GM18507 (cell line): ENCODE results near the gene UNKL.

Experiments
- DNase-seq: peaks from one replicate; pipeline ENCODE4 v3.0.0; 2011; ENCODE audit warnings: low read depth; ENCODE audit not compliant: insufficient read length; ENCODE audit errors: extremely low spot score
- FAIRE-seq: peaks from 2 replicates; lab custom pipeline; 2011; peaks lifted over from hg19 to GRCh38; lab: Jason Lieb, UNC

The UNKL gene

DNA sequence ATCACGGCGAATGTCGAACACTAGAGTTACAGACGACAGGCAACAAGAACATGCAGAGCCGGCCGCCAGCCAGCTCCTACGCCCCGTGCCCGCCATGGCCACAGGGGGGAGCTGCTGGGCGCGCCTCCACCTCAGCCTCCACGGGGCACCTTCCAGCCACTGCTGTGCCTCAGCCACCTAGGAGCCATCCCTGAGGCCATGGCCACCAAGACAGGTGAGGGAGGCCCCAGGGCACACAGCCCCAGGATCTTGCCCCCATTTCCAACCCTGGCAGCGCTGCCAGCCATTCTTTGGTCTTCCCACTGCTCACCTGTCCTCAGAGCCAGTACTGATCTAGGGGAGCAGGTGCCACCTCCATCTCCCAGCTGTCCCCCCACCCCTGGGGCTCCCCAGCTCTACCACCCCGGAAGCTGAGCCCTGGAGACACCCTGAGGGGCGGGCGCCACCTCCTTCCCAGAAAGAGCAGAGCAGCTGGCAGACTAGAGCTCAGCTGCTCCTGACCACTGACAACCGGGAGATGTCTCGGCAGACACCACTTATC is 50.9 kb downstream of the UNKL start:
- peak; percentile 68 for DNase-seq
- peak; percentile 9 for FAIRE-seq

DNA sequence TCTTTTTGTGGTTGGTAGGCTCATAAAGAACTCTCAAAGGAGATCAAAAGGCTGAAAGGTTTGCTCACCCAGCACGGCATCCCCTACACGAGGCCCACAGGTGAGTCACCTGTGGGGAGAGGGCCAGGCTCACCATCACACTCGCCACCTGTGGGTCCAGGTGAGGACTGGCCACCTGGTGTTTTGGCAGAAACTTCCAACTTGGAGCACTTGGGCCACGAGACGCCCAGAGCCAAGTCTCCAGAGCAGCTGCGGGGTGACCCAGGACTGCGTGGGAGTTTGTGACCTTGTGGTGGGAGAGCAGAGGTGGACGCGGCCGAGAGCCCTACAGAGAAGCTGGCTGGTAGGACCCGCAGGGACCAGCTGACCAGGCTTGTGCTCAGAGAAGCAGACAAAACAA is 51.7 kb downstream of the UNKL start:
- no peak for FAIRE-seq
- no peak for DNase-seq

DNA sequence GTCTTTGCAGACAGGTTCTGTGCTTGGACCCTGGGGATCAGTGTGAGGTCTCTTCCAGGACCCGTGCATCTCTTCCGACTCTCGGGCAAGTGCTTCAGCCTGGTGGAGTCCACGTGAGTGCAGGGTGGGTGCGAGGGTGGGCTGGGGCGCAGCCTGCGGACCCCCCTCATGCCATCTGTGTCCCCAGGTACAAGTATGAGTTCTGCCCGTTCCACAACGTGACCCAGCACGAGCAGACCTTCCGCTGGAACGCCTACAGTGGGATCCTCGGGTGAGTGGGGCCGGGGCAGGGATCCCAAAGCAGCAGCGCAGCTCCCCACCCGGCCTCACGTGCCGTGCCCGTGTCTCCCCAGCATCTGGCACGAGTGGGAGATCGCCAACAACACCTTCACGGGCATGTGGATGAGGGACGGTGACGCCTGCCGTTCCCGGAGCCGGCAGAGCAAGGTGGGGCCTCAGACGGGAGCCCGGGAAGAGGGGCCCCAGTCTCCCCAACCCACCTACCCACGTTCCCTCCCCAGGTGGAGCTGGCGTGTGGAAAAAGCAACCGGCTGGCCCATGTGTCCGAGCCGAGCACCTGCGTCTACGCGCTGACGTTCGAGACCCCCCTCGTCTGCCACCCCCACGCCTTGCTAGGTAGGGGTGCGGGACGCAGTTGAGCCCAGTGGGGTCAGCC is 52.7 kb downstream of the UNKL start:
- no peak for FAIRE-seq
- DNase-seq = no peak

DNA sequence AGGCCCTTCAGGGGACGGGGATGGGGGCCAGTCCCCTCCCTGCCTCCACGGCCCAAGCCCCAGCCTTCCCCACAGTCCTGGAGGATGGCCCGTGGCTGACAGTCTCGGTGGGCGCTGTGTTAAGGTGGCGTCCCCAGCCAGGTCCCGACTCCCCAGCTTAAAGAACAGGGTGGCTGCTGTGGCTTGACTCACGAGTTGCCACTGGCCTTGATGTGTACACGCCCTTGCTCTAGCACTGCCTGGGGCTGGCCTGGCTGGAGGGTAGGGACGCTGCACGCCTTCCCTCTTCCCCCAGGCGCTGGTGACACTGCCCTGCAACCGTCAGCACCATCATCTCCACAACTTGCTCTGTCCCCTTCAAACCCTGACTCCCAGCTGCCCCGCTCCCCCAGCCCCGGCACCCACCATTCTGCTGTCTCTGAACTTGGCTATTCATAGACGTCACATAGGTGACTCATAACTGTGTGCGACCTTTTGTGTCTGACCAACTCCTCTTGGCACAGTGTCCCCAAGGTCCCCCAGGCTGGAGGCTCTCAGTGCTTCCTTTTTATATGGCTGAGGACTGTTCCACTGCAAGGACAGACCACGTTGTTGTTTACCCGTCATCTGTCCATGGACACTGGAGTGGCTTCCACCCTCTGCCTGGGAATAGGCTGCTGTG is 56.5 kb downstream of the UNKL start:
- DNase-seq (no peak), FAIRE-seq (no peak)

DNA sequence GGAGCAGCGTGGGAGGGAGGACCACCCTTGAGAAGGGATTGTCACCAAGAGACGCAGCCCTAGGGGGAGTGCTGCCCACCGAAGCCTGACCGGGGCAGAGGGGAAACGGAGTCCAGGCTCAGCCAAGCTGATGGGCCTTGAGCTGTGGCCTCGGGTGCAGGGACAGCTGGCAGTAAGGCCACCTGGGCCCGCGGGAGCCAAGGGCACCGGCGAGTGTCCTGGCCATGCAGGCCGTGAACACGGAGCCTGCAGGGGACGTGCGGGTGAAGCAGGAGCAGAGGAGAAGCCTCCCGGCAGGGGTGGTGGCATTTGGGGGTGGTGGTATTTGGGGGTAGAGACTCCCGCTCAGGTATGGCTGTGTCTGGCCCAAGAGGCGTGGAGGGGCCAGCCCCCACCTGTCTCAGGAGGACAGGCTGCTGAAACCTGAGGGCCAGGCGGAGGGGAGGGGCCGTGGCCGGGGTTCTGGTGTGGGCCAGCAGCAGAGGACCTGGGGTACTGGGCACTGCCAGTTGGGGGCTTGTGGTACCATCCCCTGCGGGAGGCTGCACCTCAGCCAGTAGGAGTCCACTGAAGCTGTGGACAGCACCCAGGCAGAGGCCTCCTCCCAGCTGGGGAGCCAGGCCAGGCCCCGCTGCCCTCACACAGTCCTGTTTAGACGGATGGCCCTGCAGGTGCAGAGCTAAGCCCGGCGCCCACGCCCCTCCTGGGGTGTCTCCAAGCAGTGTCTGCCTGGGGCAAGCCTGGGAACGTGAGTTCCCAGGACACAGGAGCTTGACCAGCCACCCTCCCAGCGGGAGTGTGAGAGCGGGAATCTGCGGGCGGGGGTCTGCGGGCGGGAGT is 58.2 kb downstream of the UNKL start:
- DNase-seq = no peak
- FAIRE-seq = no peak

DNA sequence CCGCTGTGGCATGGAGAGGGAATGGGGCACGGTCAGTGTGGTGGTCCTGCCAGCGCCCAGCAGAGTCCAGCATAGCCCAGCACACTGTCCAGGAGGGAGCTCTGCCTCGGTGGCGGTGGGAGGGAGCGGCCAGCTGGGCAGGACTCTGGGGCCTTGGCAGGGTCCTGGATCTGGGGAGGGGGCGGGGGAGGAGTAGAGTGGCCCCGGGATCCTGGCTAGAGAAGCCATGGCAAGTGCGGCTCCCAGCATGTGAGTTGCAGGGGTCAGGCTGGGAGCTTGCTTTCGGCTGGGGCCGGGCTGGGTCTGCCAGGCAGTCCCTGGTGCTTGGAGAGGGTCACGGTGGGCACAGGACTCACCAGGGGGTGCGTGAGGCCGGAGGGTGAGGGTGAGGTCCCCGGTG is 58.9 kb downstream of the UNKL start:
- FAIRE-seq = no peak

DNA sequence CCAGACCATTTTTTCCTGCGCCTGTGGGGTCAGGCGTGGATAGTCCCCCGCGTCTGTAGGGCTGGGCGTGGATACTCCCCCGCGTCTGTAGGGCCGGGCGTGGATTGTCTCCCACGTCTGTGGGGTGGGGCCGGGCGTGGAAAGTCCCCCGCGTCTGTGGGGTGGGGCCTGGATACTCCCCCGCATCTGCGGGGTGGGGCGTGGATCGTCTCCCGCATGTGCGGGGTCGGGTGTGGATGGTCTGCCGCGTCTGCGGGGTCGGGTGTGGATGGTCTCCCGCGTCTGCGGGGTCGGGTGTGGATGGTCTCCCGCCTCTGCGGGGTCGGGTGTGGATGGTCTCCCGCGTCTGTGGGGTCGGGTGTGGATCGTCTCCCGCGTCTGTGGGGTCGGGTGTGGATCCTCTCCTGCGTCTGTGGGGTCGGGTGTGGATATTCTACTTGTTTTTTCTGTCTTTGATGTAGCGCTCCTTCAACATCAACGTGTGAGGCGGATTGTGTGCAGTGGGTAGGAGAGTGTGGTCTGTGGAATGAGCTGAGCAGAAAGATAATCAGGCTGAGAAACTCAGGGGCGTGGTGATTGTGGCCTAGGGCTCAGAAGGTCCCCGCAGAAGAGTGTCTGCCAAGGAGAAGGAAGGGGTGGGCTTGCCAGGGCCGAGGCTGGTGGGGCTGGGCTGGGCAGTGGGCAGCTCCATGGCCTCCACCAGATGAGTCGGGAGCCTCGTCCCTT is 59.5 kb downstream of the UNKL start:
- no peak for DNase-seq
- FAIRE-seq = no peak

More for the DNA sequence above, 58.9 kb downstream of the UNKL start:
- no peak for DNase-seq

DNA sequence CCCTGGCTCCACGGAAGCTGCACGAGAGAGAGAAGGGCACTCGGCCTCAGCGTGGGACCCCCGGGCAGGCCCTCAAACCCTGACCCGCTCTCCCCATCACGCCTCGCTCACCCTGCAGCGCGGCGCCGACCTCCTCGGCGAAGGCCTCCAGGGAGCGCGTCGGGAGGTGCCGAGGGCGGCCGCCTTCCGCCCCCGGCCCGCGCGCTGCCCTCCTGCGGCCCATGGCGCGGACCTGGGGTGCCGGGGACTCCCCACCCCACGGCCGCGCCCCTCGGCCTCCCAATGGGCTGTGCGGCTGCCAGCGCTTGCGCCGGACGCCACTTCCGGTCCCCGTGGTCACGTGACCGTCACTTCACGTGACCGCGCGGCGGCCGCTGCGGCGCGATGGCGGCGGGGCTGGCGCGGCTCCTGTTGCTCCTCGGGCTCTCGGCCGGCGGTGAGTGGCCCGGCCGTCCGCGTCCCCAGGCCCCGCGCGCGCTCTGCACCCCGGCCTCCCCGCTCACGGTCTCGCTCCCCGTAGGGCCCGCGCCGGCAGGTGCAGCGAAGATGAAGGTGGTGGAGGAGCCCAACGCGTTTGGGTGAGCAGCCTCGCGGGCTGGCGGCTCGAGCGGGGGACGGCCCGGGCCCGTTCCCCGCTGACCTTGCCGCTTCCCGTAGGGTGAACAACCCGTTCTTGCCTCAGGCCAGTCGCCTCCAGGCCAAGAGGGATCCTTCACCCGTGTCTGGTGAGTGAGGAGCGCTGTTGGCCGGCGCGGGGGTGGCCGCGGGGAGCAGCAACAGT is 62.7 kb downstream of the UNKL start, which contains the start of the genes GNPTG and TSR3:
GNPTG (plus strand) TSS at position 350 of the 781 bp plus-strand sequence; CDS start at position 385, 35 bp downstream.
TSR3 (minus strand) TSS at position 297 of the 781 bp plus-strand sequence; CDS start at position 223, 74 bp downstream.
- DNase-seq (peak; percentile 84), FAIRE-seq (peak; percentile 89)

DNA sequence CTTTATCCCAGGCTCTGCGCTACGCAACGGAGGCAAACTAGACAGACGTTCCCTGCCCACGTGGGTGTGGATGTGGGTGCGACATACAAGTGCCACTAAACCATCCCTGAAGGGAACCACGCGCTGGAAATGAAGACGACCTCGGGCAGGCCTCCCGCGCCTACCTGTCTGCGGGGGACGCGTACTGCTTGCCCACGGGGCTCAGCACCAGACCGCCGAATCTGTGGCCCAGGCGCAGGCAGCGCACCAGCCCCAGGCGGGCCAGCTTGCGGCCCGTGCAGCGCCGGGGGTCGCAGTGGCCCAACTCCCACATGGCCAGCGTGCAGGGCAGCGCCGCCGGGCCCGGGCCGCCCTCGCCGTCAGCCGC is 63.3 kb downstream of the UNKL start:
- DNase-seq = no peak
- no peak for FAIRE-seq

DNA sequence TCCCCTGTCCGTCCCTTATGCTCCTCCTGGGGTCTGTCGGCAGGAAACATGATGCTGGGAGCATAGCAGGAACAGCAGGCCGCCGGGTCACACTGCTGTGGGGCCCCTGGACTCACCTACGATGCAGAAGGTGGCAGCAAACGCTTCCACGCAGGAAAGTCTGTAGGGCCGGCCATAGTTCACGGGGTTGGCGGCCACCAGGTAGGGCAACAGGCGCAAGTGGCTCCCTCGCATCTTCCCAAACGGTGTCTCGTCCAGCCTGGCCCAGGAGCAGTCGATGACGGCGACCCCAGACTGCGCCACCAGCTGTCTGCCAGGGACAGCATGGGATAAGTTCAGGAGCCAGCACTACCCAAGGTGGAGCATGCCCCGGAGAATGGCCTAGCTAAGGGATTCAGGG is 63.8 kb downstream of the UNKL start:
- DNase-seq (no peak), FAIRE-seq (no peak)

DNA sequence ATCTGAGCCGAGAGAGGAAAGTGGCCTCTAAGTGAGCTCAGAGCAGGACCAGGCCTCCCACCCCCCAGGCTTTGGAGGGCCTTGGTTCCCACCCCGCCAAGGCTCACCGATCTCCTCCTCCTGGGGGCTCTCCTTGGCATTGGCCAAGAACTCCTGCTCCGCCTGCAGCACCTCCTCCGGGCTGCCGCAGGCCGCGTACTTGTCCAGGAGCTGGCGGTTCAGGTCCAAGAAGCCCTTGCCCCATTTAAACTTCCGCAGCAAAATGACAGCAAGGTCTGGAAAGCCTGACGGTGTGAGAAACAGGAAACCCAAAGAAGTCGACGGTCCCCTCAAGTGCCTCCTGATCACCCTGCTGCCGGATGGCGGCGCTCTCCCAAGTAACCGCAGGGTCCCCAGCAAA is 64.6 kb downstream of the UNKL start:
- no peak for DNase-seq
- FAIRE-seq = no peak

DNA sequence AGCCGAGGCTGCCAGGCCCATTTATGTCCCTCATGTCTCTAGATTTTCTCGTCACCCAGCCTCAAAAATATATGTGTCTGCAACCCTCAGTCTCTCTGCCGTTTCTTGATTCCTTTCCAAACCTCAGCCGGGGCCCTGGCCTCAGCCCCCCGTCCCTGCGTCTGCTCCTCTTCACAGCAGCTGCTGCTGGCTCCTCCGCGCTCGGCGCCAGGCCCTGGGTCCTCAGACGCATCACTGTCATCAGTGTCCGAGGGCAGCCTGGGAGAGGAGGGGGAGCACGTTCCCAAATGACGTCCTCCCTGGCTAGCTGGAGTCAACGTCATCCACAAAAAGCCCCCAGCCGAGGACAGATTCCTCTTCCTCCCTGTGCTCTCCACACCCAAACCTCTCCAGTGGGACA is 65.2 kb downstream of the UNKL start:
- DNase-seq (no peak), FAIRE-seq (no peak)

DNA sequence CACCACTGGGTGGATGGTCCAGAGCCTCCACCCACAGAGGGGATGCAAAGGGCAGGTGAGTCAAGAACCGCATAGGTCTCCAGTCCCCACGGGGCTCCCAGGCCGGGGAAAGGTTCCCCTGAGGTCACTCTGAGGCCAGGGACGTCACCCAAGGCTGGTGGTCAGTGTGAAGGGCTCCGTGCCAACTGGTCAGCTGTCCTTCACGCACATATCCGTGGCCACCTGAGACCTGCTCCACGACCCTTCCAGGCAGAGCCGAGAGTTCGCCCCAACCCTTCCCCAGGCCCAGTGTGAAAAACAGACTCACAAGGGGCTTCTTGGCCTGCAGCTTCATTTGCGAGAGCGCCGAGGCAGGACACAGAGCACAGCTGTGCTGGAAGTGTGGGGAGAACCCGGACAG is 65.6 kb downstream of the UNKL start:
- FAIRE-seq = no peak
- DNase-seq = no peak

DNA sequence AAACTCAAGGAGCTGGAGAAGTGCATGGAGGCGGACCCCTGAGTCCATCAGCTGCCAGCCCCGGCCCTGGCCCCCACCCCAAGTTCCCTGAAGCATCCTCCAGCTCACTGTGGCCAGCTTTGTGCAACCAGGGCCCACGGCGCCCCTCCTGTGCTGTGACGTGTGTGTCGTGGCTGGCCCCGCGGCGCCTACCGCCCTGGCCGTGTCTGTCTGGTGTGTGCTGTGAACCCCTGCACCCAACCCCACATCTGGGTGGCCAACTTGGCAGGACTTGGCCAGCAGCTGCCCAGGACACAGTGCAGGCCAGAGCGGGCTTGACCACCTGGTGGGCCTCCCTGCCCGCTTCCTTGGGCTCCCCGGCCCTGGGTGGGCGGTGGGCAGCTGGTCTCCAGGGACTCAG is 66.1 kb downstream of the UNKL start:
- no peak for FAIRE-seq
- no peak for DNase-seq

DNA sequence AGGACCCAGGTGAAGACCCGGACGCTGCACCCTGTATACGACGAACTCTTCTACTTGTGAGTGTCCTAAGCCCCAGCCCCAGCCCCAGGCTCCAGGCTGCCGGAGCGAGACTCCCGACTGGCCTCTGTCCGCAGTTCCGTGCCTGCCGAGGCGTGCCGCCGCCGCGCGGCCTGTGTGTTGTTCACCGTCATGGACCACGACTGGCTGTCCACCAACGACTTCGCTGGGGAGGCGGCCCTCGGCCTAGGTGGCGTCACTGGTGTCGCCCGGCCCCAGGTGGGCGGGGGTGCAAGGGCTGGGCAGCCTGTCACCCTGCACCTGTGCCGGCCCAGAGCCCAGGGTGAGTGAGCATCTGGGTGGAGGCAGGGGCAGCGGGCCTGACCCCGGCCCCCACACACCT is 66.5 kb downstream of the UNKL start:
- FAIRE-seq (no peak), DNase-seq (no peak)

DNA sequence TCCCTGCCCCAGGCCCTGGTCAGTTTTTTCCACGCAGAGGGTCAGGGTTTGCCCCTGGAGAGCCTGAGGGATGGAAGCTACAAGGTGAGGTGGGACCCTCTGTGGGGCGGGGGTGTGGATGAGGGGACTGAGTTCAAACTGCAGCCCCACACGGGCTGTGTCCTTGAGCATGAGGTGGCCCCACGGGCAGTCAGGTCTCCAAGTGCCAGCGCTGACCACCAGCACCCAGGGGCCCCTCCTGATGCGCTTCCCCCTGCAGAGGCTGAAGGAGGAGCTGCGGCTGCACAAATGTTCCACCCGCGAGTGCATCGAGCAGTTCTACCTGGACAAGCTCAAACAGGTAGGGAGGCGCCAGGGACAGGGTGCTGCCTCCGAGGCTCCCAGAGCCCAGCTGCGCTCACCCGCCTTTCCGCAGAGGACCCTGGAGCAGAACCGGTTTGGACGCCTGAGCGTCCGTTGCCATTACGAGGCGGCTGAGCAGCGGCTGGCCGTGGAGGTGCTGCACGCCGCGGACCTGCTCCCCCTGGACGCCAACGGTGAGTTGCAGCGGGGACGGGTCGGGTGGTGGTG is 67.1 kb downstream of the UNKL start:
- no peak for FAIRE-seq
- DNase-seq = no peak

DNA sequence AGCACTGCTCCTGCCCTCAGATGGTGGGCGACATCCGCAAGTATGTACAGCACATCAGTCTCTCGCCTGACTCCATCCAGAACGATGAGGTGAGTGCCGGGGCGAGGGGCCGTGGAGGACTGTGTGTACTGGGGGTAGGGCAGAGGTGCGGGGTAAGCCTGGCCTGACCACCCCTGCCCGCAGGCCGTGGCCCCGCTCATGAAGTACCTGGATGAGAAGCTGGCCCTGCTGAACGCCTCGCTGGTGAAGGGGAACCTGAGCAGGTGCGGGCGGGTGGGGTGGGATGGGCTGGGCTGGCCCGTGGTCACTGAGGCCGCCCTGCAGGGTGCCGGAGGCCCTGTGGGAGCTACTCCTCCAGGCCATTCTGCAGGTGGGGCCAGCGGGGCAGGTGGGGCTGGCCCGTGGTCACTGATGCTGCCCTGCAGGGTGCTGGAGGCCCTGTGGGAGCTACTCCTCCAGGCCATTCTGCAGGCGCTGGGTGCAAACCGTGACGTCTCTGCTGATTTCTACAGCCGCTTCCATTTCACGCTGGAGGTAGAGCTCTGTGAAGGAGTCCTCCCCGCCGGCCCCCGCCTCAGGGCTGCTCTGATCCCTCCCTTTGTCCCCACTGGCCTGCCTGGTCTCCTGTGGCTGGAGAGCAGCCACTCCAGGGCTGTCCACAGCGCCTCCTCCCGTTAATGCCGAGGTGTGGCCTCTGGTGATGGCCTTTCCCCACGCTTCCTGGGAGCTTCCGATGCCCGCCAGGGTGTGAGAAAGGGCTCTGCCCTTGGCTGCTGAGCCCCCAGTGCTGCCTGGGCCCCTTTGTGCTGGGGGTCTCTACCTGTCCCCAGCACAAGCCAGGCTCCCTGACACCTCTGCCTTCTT is 67.8 kb downstream of the UNKL start:
- no peak for FAIRE-seq
- no peak for DNase-seq
